SK-N-SH (cell line): ENCODE data around the gene GPR68.
"Not testable (repeated sequence)": the region's sequence is repeated elsewhere in the genome, so short reads cannot be mapped to it uniquely, and the experiment has no call there.

ENCODE experiments used
- CHD2 ChIP-seq: fragments of 150-350 bp; IDR thresholded peaks from 2 replicates; pipeline ENCODE4 v1.6.1; 2018; ENCODE audit warnings: low read length; ENCODE audit not compliant: partially characterized antibody
- FOXJ3 ChIP-seq: sonication (generic); formaldehyde crosslinking; IDR thresholded peaks from 2 replicates; pipeline ENCODE4 v1.5.1; 2020; ENCODE audit warnings: mild to moderate bottlenecking, missing genetic modification reagents
- FOXM1 ChIP-seq: IDR thresholded peaks from 2 replicates; pipeline ENCODE4 v1.4.0; 2012; ENCODE audit warnings: low read depth, mild to moderate bottlenecking
- MEF2A ChIP-seq: IDR thresholded peaks from 2 replicates; pipeline ENCODE4 v1.4.0; 2012; ENCODE audit warnings: low read depth, borderline replicate concordance
- NFIC ChIP-seq: IDR thresholded peaks from 2 replicates; pipeline ENCODE4 v1.4.0; 2012; ENCODE audit warnings: borderline replicate concordance
- RAD21 ChIP-seq: IDR thresholded peaks from 2 replicates; pipeline ENCODE4 v1.6.1; 2012; ENCODE audit warnings: mild to moderate bottlenecking, low read length
- RCOR1 ChIP-seq: fragments of 150-350 bp; IDR thresholded peaks from 2 replicates; pipeline ENCODE4 v1.6.1; 2017; ENCODE audit warnings: antibody characterized with exemption, low read length
- SIN3A ChIP-seq: IDR thresholded peaks from 2 replicates; pipeline ENCODE4 v1.6.1; 2012; ENCODE audit warnings: low read depth, mild to moderate bottlenecking, low read length, moderate library complexity, borderline replicate concordance
- SMC3 ChIP-seq: IDR thresholded peaks from 2 replicates; pipeline ENCODE4 v1.6.1; 2012; ENCODE audit warnings: low read depth, low read length, improper control_type of control experiment
- TEAD4 ChIP-seq: IDR thresholded peaks from 2 replicates; pipeline ENCODE4 v1.4.0; 2012; ENCODE audit warnings: mild to moderate bottlenecking, borderline replicate concordance; ENCODE audit not compliant: insufficient read depth
- TF ChIP-seq, protein P1 (sequence below): IDR thresholded peaks from 2 replicates; pipeline ENCODE4 v1.4.0; 2012; ENCODE audit warnings: low read depth
- TF ChIP-seq, protein P2 (sequence below): fragments of 200-600 bp; sonication (generic); IDR thresholded peaks from 2 replicates; pipeline ENCODE4 v1.6.1; 2017; ENCODE audit warnings: antibody characterized with exemption, mild to moderate bottlenecking, moderate library complexity
- TF ChIP-seq, protein P3 (sequence below): IDR thresholded peaks from 2 replicates; pipeline ENCODE4 v1.6.1; 2012; ENCODE audit warnings: mild to moderate bottlenecking, low read depth, low read length, moderate library complexity

DNA sequence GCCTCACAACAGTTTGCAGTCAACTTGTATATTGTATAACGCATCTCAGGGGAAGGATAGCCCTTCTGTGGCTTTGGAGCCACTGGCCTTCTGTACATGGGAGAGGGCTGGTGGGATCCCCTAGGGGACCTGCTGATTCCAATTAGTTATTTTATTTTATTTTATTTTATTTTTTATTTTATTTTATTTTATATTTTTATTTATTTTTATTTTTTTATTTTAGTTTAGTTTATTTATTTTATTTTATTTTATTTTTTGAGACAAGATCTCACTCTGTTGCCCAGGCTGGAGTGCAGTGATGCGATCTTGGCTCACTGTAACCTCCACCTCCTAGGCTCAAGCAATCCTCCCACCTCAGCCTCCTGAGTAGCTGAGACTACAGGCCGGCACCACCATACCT is 61.8 kb downstream of the GPR68 start:
- not testable (repeated sequence) for TF ChIP-seq NFIC, FOXM1, CHD2, RAD21, SMC3, FOXJ3, SIN3A, RCOR1, MEF2A, TEAD4
- TF ChIP-seq, protein P1, sequence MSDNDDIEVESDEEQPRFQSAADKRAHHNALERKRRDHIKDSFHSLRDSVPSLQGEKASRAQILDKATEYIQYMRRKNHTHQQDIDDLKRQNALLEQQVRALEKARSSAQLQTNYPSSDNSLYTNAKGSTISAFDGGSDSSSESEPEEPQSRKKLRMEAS, result not testable (repeated sequence)
- TF ChIP-seq, protein P2, sequence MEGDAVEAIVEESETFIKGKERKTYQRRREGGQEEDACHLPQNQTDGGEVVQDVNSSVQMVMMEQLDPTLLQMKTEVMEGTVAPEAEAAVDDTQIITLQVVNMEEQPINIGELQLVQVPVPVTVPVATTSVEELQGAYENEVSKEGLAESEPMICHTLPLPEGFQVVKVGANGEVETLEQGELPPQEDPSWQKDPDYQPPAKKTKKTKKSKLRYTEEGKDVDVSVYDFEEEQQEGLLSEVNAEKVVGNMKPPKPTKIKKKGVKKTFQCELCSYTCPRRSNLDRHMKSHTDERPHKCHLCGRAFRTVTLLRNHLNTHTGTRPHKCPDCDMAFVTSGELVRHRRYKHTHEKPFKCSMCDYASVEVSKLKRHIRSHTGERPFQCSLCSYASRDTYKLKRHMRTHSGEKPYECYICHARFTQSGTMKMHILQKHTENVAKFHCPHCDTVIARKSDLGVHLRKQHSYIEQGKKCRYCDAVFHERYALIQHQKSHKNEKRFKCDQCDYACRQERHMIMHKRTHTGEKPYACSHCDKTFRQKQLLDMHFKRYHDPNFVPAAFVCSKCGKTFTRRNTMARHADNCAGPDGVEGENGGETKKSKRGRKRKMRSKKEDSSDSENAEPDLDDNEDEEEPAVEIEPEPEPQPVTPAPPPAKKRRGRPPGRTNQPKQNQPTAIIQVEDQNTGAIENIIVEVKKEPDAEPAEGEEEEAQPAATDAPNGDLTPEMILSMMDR, result not testable (repeated sequence)
- TF ChIP-seq, protein P3, sequence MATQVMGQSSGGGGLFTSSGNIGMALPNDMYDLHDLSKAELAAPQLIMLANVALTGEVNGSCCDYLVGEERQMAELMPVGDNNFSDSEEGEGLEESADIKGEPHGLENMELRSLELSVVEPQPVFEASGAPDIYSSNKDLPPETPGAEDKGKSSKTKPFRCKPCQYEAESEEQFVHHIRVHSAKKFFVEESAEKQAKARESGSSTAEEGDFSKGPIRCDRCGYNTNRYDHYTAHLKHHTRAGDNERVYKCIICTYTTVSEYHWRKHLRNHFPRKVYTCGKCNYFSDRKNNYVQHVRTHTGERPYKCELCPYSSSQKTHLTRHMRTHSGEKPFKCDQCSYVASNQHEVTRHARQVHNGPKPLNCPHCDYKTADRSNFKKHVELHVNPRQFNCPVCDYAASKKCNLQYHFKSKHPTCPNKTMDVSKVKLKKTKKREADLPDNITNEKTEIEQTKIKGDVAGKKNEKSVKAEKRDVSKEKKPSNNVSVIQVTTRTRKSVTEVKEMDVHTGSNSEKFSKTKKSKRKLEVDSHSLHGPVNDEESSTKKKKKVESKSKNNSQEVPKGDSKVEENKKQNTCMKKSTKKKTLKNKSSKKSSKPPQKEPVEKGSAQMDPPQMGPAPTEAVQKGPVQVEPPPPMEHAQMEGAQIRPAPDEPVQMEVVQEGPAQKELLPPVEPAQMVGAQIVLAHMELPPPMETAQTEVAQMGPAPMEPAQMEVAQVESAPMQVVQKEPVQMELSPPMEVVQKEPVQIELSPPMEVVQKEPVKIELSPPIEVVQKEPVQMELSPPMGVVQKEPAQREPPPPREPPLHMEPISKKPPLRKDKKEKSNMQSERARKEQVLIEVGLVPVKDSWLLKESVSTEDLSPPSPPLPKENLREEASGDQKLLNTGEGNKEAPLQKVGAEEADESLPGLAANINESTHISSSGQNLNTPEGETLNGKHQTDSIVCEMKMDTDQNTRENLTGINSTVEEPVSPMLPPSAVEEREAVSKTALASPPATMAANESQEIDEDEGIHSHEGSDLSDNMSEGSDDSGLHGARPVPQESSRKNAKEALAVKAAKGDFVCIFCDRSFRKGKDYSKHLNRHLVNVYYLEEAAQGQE, result not testable (repeated sequence)
